ENCODE measurements around the gene TCERG1. TPM values are rescaled to one million over a fixed set of nuclear protein-coding genes. Genes with fewer than 3 reads are reported as not detected.

The TCERG1 gene
- polyA plus RNA-seq, 2 donors = 24.8 to 40.4 TPM

GRCh38 chr5:146529984-146530383 is 82.9 kb downstream of the TCERG1 start:
- H3K36me3 ChIP-seq (ENCODE audit: control insufficient read depth in 2 of 2, insufficient read depth in 2 of 2, low read length in 1 of 2) = no peaks in the 10 kb centered on the region

DNA sequence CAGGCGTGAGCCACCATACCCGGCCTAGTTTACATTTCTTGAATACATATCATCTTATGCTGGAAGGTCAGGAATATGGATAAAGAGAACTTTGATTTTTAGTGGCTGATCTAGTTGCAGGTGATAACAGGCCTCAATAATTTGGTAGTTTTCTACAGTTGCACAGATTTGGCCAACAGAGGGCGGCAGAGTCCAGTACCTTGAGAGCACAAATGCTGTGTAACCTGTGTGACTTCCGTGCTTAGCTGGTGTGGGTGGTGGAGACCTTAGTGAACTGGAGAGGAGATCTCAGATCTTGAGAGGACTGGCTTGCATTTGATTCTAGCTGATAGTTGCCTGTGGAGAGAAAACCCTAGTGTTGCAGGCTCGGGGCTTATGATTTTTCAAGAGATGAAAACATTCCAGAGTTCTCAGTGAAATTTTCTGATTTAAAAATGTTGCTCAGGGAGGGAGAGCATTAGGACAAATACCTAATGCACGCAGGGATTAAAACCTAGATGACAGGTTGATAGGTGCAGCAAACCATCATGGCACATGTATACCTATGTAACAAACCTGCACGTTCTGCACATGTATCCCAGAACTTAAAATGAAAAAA is 86.2 kb downstream of the TCERG1 start:
- H3K36me3 ChIP-seq (ENCODE audit: control insufficient read depth in 2 of 2, insufficient read depth in 2 of 2, low read length in 1 of 2) = no peaks in the 10 kb centered on the region
- no peak overlapping the region for H3K27ac ChIP-seq (ENCODE audit: low read depth in 2 of 2, low read length in 1 of 2)
- WGBS, 2 donors = 39 to 41% methylated on average over 7 of the region's 7 CpGs
- peaks cover 0 to 5% of the 10 kb centered on the region in 2 donors for H3K27me3 ChIP-seq (ENCODE audit: control insufficient read depth in 1 of 2, insufficient read depth in 2 of 2, low read length in 2 of 2)
- H3K4me1 ChIP-seq (ENCODE audit: control insufficient read depth in 2 of 2, insufficient read depth in 2 of 2, low read length in 1 of 2) = no peaks in the 10 kb centered on the region
- no peaks in the 10 kb centered on the region for H3K9me3 ChIP-seq (ENCODE audit: control insufficient read depth in 2 of 2, insufficient read depth in 1 of 2, low read depth in 1 of 2, low read length in 1 of 2)
- H3K4me3 ChIP-seq (ENCODE audit: low read depth in 1 of 2, low read length in 2 of 2) = no peak overlapping the region

More at GRCh38 chr5:146529984-146530383, 82.9 kb downstream of the TCERG1 start:
- no peaks in the 10 kb centered on the region for H3K27me3 ChIP-seq (ENCODE audit: control insufficient read depth in 1 of 2, insufficient read depth in 2 of 2, low read length in 2 of 2)
- no peak overlapping the region for H3K4me3 ChIP-seq (ENCODE audit: low read depth in 1 of 2, low read length in 2 of 2)
- no peaks in the 10 kb centered on the region for H3K4me1 ChIP-seq (ENCODE audit: control insufficient read depth in 2 of 2, insufficient read depth in 2 of 2, low read length in 1 of 2)
- no peaks in the 10 kb centered on the region for H3K9me3 ChIP-seq (ENCODE audit: control insufficient read depth in 2 of 2, insufficient read depth in 1 of 2, low read depth in 1 of 2, low read length in 1 of 2)
- H3K27ac ChIP-seq (ENCODE audit: low read depth in 2 of 2, low read length in 1 of 2) = no peak overlapping the region
- 76 to 80% methylated on average over 2 of the region's 2 CpGs for WGBS, 2 donors

DNA sequence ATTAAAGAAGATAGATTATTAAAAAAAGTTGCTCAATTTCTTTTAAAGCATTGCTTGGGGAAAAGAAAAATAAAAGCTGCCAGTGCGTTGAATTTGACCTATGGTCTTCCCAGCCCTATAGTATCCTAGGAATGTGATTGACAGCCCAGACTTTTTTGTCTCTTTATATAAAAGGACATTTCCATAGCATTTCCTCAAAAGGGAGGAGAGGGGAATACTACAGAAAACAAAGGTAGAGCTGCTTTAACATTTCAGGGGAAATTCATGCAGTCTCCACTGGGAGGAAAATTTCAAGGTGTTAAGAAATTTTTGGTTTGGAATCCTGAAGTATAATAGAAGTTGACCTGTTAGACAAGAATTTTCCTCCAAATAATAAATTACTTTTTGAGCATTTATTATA is 86.7 kb downstream of the TCERG1 start:
- Histone ChIP-seq H3K36me3 (ENCODE audit: control insufficient read depth in 2 of 2, insufficient read depth in 2 of 2, low read length in 1 of 2) (no peaks in the 10 kb centered on the region), H3K27me3 (ENCODE audit: control insufficient read depth in 1 of 2, insufficient read depth in 2 of 2, low read length in 2 of 2) (peaks cover 0 to 5% of the 10 kb centered on the region in 2 donors), H3K27ac (ENCODE audit: low read depth in 2 of 2, low read length in 1 of 2) (no peak overlapping the region), H3K4me1 (ENCODE audit: control insufficient read depth in 2 of 2, insufficient read depth in 2 of 2, low read length in 1 of 2) (no peaks in the 10 kb centered on the region), H3K4me3 (ENCODE audit: low read depth in 1 of 2, low read length in 2 of 2) (no peak overlapping the region), H3K9me3 (ENCODE audit: control insufficient read depth in 2 of 2, insufficient read depth in 1 of 2, low read depth in 1 of 2, low read length in 1 of 2) (no peaks in the 10 kb centered on the region)
- WGBS, 2 donors = 0% methylated on average over 1 of the region's 1 CpG

DNA sequence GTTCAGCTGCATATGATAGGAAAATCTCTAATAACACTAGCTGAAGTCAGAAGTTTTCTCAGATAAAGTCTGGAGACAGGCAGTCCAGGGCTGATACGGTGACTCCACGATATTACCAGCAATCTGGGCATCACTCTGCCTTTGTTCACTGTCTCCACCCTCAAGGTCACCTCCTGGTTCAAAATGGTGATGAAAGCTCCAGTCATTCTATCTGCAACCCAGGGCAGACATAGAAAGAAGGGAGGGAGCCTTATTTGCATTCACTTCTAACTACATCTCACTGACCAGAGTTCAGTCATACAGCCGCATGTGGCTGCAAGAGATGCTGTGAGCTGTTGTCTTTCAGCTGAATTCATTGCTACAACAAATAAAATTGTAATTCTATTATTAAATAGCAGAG is 91.3 kb downstream of the TCERG1 start:
- H3K4me3 ChIP-seq (ENCODE audit: low read depth in 1 of 2, low read length in 2 of 2) = no peak overlapping the region
- peaks cover 0 to 5% of the 10 kb centered on the region in 2 donors for H3K27me3 ChIP-seq (ENCODE audit: control insufficient read depth in 1 of 2, insufficient read depth in 2 of 2, low read length in 2 of 2)
- H3K36me3 ChIP-seq (ENCODE audit: control insufficient read depth in 2 of 2, insufficient read depth in 2 of 2, low read length in 1 of 2) = no peaks in the 10 kb centered on the region
- no peak overlapping the region for H3K27ac ChIP-seq (ENCODE audit: low read depth in 2 of 2, low read length in 1 of 2)
- H3K9me3 ChIP-seq (ENCODE audit: control insufficient read depth in 2 of 2, insufficient read depth in 1 of 2, low read depth in 1 of 2, low read length in 1 of 2) = no peaks in the 10 kb centered on the region
- WGBS, 2 donors = 84 to 91% methylated on average over 3 of the region's 3 CpGs
- H3K4me1 ChIP-seq (ENCODE audit: control insufficient read depth in 2 of 2, insufficient read depth in 2 of 2, low read length in 1 of 2) = no peaks in the 10 kb centered on the region

DNA sequence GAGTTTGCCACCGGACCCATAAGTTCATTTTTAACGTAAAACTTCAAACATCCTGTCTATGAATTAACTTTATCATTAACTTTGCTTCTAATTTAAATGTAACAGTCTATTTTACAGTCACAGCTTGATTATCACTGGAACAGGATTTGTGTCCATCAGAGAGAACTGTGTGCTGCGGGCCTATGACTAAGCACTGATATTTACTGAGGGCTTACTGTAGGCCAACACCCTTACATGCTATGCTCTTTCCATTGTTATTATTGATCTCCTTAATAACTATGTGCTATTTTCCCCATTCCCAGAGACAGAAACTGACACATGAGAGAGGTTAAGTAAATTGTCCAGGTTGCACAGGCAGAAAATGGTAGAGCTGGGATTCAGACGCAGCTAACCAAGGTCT is 92.8 kb downstream of the TCERG1 start:
- H3K36me3 ChIP-seq (ENCODE audit: control insufficient read depth in 2 of 2, insufficient read depth in 2 of 2, low read length in 1 of 2) = no peaks in the 10 kb centered on the region
- WGBS, 2 donors = 50 to 64% methylated on average over 4 of the region's 4 CpGs
- H3K27me3 ChIP-seq (ENCODE audit: control insufficient read depth in 1 of 2, insufficient read depth in 2 of 2, low read length in 2 of 2) = peaks cover 0 to 5% of the 10 kb centered on the region in 2 donors
- no peaks in the 10 kb centered on the region for H3K4me1 ChIP-seq (ENCODE audit: control insufficient read depth in 2 of 2, insufficient read depth in 2 of 2, low read length in 1 of 2)
- H3K9me3 ChIP-seq (ENCODE audit: control insufficient read depth in 2 of 2, insufficient read depth in 1 of 2, low read depth in 1 of 2, low read length in 1 of 2) = no peaks in the 10 kb centered on the region
- no peak overlapping the region for H3K4me3 ChIP-seq (ENCODE audit: low read depth in 1 of 2, low read length in 2 of 2)
- no peak overlapping the region for H3K27ac ChIP-seq (ENCODE audit: low read depth in 2 of 2, low read length in 1 of 2)

DNA sequence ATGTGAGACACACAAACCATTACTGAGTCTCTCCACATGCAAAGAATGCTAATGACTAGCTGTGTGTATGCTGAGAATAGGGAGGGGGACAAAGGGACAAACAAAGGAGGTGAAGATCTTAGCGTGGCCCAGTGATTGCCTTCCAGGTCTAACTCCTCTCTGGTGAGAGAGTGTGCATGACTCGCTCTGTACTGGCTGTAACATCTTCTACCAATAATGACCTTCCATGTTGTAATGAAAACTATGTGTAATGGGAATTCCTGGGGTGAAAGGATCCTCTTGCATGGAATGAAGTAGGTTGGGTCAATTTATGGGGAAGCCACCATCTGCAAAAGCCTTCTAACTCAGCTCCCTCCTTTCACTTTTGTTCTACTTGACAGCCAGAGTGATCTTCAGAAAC is 93.3 kb downstream of the TCERG1 start:
- H3K4me1 ChIP-seq (ENCODE audit: control insufficient read depth in 2 of 2, insufficient read depth in 2 of 2, low read length in 1 of 2) = no peaks in the 10 kb centered on the region
- H3K9me3 ChIP-seq (ENCODE audit: control insufficient read depth in 2 of 2, insufficient read depth in 1 of 2, low read depth in 1 of 2, low read length in 1 of 2) = no peaks in the 10 kb centered on the region
- 58 to 79% methylated on average over 2 of the region's 2 CpGs for WGBS, 2 donors
- H3K4me3 ChIP-seq (ENCODE audit: low read depth in 1 of 2, low read length in 2 of 2) = no peak overlapping the region
- H3K27me3 ChIP-seq (ENCODE audit: control insufficient read depth in 1 of 2, insufficient read depth in 2 of 2, low read length in 2 of 2) = peaks cover 0 to 5% of the 10 kb centered on the region in 2 donors
- no peak overlapping the region for H3K27ac ChIP-seq (ENCODE audit: low read depth in 2 of 2, low read length in 1 of 2)
- H3K36me3 ChIP-seq (ENCODE audit: control insufficient read depth in 2 of 2, insufficient read depth in 2 of 2, low read length in 1 of 2) = no peaks in the 10 kb centered on the region

DNA sequence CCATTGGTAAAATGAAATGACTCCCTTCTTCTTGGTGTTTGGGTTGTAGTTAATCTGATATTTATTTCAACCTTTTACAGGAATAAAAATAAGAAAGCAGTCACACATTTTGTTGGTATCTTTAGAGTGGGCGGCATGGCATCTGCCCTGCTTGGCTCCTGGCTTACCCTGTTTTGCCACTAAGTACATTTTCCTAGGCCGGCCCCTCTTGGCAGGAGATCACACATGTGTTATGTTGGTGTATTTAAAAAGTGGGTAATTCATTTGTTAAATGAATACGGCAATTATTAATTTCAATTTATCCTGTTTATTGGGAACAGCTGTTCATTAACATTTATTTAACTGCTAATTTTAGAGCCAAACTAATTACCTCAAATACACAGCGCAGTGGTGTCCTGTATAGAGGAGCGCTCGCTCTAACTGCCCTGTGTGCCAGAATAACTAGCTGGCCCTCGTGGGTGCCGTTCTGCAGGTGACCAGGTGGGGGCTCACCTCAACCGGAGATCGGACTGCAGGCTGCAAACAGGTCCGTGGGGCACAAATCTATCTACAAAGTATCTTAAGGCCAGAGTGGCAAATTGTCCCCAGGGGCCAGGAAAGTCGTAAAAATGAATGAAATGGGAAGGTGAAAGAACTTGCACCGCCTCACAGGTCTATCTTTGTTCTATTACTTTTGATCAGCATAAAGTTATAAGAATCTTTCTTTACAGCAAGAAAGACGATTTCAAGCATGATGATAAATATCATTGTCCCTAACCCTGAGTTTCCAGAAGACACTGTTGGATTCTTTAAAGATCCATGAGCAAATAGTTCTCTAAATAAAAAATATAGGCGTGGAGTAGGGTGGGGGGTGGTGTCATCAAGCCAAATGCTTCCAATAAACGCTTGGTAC is 95.1 kb downstream of the TCERG1 start:
- Histone ChIP-seq H3K9me3 (ENCODE audit: control insufficient read depth in 2 of 2, insufficient read depth in 1 of 2, low read depth in 1 of 2, low read length in 1 of 2) (no peaks in the 10 kb centered on the region), H3K36me3 (ENCODE audit: control insufficient read depth in 2 of 2, insufficient read depth in 2 of 2, low read length in 1 of 2) (no peaks in the 10 kb centered on the region), H3K27me3 (ENCODE audit: control insufficient read depth in 1 of 2, insufficient read depth in 2 of 2, low read length in 2 of 2) (peaks cover 0 to under 1% of the 10 kb centered on the region in 2 donors), H3K27ac (ENCODE audit: low read depth in 2 of 2, low read length in 1 of 2) (no peak overlapping the region), H3K4me3 (ENCODE audit: low read depth in 1 of 2, low read length in 2 of 2) (no peak overlapping the region), H3K4me1 (ENCODE audit: control insufficient read depth in 2 of 2, insufficient read depth in 2 of 2, low read length in 1 of 2) (no peaks in the 10 kb centered on the region)
- 21 to 23% methylated on average over 16 of the region's 16 CpGs for WGBS, 2 donors

DNA sequence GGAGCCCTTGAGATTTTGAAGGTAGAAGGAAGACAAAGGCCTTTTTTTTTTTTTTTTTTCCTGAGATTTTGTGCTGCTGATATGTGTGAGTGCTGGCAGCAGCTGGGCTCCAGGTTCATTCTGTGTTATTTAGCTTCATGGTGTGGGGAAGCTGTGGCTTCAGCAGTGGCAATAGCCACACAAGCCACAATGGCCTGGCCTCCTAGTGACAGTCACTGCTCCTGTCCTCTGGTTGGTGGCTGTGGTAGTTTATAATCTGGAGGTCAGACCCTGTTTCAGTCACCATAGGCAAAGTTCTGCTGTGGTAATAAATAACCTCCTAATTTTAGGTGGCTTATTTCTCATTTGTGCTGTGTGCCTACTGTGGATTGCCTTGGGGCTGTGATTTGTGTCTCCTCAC is 97.1 kb downstream of the TCERG1 start:
- no peaks in the 10 kb centered on the region for H3K9me3 ChIP-seq (ENCODE audit: control insufficient read depth in 2 of 2, insufficient read depth in 1 of 2, low read depth in 1 of 2, low read length in 1 of 2)
- no peaks in the 10 kb centered on the region for H3K36me3 ChIP-seq (ENCODE audit: control insufficient read depth in 2 of 2, insufficient read depth in 2 of 2, low read length in 1 of 2)
- H3K4me1 ChIP-seq (ENCODE audit: control insufficient read depth in 2 of 2, insufficient read depth in 2 of 2, low read length in 1 of 2) = no peaks in the 10 kb centered on the region
- H3K27ac ChIP-seq (ENCODE audit: low read depth in 2 of 2, low read length in 1 of 2) = no peak overlapping the region
- no peak overlapping the region for H3K4me3 ChIP-seq (ENCODE audit: low read depth in 1 of 2, low read length in 2 of 2)
- H3K27me3 ChIP-seq (ENCODE audit: control insufficient read depth in 1 of 2, insufficient read depth in 2 of 2, low read length in 2 of 2) = peaks cover 0 to 4% of the 10 kb centered on the region in 2 donors

DNA sequence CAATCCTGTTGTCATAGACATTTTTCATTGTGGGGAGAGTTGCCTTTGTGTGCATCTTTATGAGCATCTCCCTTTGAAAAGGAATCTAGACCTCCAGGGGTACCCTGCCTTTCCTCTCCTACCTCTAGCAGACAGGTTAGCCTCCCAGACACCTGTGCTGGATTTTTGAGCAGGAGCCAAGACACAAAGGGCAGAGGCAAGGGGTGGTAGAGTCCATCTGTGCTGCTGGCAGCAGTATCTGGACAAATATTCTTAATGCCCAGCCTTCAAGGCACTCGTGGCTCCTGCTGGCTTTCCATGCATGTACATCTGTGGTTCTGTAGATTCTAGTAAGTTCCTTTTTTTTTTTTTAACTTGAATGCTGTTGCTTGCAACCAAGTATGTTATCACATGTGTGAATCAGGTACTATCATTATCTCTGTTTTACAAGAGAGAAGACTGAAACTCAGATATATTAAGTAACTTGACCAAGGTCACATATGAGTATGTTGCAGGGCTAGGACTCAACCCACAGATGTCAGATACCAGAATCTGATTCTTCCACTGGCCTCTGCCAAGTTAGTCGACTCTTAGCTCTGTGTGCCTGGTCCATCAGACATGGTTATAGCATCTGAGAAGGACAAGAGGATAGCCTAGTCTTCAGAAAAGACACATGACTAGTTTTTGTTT is 101.8 kb downstream of the TCERG1 start:
- Histone ChIP-seq H3K4me3 (ENCODE audit: low read depth in 1 of 2, low read length in 2 of 2) (no peak overlapping the region), H3K27ac (ENCODE audit: low read depth in 2 of 2, low read length in 1 of 2) (no peak overlapping the region), H3K36me3 (ENCODE audit: control insufficient read depth in 2 of 2, insufficient read depth in 2 of 2, low read length in 1 of 2) (no peaks in the 10 kb centered on the region), H3K27me3 (ENCODE audit: control insufficient read depth in 1 of 2, insufficient read depth in 2 of 2, low read length in 2 of 2) (peaks cover 0 to 4% of the 10 kb centered on the region in 2 donors), H3K4me1 (ENCODE audit: control insufficient read depth in 2 of 2, insufficient read depth in 2 of 2, low read length in 1 of 2) (no peaks in the 10 kb centered on the region), H3K9me3 (ENCODE audit: control insufficient read depth in 2 of 2, insufficient read depth in 1 of 2, low read depth in 1 of 2, low read length in 1 of 2) (no peaks in the 10 kb centered on the region)
- 31 to 47% methylated on average over 2 of the region's 2 CpGs for WGBS, 2 donors

All from esophagus (tissue), 2 donors.